ENCODE measurements around the gene CHST11.

Gene CHST11

GRCh38 chr12:104456417-104456949 lies at the start of gene CHST11:
TSS of gene CHST11 (plus strand) at chr12:104456948.
- peak; percentile 38 to 65 for DNase-seq

DNA sequence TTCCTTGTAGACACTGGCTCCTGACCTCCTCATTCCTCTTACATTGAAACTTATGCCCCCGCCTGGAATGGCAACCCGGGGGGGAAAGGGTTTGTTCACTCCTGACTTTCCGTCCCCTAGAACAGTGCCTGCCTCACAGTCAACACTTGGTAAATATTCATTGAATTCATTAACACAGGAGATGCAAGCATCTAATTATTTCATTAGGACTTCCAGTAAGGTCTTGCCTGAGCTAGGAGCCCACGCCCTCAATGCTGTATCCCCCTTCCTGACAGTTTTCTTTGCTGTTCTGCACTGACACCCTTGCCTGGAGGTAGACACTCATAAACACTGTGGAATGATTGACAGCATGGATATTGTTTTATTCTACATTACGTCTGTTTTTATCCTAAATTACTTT lies 49.3 kb upstream of the CHST11 start:
- no peak for DNase-seq

GRCh38 chr12:104407922-104408321 lies 48.8 kb upstream of the CHST11 start:
- no peak for DNase-seq

GRCh38 chr12:104410326-104410725 lies 46.4 kb upstream of the CHST11 start:
- DNase-seq, result no peak

DNA sequence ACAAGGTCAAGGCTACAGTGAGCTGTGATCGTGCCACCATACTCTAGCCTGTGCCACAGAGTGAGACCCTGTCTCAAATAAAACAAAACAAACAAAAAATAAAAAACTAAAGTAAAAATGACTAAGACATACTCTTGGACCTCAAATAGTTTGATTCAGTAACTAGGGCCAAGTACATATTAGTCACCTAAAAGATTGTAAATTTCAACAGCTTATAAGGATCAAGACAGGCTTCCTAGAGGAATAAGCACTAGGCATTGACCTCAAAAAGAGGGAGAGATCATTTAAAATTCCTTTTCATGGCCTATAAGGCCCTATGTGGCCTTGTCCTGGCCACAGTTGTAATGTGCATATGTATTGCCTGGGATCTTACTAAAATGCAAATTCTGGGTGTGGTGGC lies 46.0 kb upstream of the CHST11 start:
- DNase-seq, result no peak

GRCh38 chr12:104411826-104412641 lies 44.7 kb upstream of the CHST11 start:
- no peak for DNase-seq

GRCh38 chr12:104412681-104413080 lies 44.1 kb upstream of the CHST11 start:
- DNase-seq, result no peak

DNA sequence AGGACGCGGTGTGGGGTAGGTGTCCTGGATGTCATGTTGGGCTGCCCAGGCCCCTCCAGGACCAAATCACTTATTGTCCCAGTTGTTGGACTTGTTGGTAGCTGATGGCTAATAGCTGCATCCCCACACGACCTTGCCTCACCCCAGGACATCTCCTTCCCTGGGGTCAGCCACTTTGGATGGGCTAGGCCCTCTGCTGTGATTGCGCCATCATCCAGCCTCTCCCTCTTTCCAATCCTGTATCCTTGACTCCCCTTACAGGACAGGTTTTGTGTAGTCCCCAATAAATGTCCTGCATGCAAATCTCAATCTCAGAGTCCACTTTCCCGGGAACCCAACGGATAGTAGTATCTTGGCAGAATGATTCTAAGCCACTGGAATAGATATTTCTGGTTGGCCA lies 43.4 kb upstream of the CHST11 start:
- DNase-seq, result no peak

DNA sequence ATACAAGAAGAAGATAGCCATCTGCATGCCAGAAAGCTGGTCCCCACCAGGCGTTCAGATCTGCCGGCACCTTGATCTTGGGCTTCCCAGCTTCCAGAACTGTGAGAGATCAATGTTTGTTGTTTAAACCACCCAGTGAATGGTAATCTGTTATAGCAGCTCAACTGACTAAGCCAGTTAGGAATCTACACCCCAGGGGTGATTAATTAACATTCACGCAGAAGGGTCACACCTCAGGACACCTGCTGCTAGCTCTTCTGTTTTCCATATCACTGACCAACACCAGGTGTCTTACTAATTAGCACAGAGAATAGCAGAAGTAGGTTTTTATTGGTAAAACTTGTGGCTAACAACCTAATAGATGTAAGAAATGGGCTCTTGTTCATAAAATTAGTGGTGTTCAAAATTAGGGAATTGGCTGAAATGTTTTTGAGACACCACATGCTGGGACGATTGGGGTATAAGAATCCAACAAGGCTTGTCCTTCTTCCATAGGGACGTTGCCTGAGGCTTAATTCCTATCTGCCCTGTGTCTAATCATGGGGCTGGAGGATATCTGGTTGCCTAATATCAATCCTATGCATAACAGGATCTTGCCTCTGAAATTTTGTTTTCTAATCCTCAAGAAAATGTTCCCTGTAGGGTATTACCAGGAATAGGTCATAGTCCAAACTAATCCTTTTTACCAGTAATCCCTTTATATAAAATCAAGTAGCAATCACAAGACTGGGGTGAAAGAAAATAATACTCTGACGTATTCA lies 42.0 kb upstream of the CHST11 start:
- DNase-seq, result no peak

GRCh38 chr12:104415342-104415980 lies 41.3 kb upstream of the CHST11 start:
- DNase-seq, result no peak

DNA sequence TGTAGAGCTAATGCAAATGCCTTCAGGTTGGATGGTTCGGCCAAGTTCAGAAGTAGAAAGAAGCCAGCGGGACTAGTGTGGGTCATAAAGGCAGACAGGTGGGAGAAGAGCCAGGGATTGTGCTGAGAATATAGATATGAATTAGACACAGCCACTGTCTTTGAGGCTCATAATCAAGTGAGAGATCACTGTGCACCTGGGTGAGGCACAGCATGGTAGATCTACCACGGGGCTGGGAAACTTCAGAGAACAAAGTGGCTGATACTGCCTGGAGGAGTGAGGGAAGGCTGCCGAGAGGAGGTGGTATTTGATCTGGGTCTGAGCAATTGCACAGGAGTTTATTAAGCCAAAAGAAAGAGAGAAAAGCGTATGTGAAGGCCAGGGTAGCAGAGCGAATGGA lies 40.6 kb upstream of the CHST11 start:
- no peak for DNase-seq

DNA sequence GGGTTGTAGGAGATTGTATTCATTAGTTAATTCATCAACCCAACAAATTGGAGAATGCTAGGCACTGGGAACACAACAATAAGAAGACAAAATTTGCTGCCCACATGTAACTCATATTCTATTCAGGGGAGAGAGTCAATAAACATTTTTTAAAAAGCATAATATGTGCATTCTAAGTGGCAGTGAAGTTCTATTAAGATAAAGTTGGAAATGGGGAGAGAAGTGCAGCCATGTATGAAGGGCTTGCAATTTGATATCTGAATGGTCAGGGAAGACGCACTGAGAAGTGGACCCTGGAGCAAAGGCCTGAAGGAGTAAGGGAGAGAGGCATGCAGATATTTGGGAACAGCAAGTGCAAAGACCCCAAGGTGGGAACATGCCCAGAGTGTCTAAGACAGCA lies 40.2 kb upstream of the CHST11 start:
- no peak for DNase-seq

GRCh38 chr12:104419717-104420116 lies 37.0 kb upstream of the CHST11 start:
- DNase-seq, result no peak

GRCh38 chr12:104420868-104421267 lies 35.9 kb upstream of the CHST11 start:
- DNase-seq, result no peak

DNA sequence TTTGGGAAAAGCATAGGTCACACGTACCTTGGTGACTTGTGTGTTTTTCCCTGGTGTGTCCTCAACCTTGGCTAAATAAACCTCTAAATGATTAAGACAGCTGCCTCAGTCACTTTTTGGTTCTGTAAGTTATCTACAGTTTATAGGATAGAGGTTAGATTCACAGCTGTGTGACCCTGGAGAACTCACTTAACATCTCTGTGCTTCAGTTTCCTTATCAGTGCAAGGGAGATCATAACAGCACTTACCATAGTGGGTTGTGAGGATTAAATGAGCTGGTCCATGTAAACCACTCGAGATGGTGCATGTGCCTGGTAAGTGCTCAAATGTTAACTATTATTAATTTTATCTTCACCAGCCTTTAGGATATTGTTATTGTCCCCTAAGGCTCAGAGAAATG lies 35.4 kb upstream of the CHST11 start:
- no peak for DNase-seq

- no peak for DNase-seq
Observed at GRCh38 chr12:104422441-104422840, 34.3 kb upstream of the CHST11 start.

DNA sequence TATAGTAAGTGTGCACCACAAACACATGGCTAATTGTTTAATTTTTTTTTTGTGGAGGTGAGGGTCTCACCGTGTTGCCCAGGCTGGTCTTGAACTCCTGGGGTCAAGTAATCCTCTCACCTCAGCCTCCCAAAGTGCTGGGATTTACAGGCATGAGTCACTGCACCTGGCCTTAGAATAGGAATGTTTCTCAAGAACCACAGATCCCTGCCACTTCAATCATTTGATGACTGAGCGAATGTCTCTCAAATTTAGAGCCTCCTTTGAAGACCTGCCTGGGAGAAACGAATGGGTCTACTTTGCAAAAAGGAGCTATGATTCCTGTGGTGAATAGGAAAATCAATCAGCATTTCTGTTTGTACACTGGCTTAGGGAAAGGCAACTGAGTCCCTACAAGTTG lies 33.5 kb upstream of the CHST11 start:
- DNase-seq, result no peak

- no peak for DNase-seq
Observed at GRCh38 chr12:104423809-104424208, 32.9 kb upstream of the CHST11 start.

GRCh38 chr12:104424955-104425354 lies 31.8 kb upstream of the CHST11 start:
- no peak for DNase-seq

DNA sequence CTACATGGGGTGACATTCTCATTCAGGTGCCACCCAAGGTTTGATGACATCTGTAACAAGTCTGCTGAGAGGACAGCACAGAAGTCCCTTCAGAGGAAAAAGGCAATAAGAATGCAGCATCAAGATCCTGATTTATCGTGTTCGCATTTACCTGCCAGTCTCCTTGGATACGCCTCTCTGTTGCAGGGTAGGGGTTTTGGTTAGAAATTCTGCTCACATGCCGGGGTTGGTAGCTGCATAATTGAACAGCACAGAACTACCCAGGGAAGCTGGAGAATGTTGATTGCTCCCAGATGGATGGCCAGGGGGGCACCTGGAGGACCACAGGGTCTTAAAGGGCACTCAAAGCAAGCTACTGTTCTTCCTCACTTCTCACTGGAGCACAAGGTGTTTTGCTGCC lies 31.1 kb upstream of the CHST11 start:
- no peak for DNase-seq

GRCh38 chr12:104426926-104427546 lies 29.7 kb upstream of the CHST11 start:
- DNase-seq, result peak in 1 of 2 experiments; percentile 41

GRCh38 chr12:104427547-104427938 lies 29.2 kb upstream of the CHST11 start:
- no peak for DNase-seq

GRCh38 chr12:104433061-104433460 lies 23.7 kb upstream of the CHST11 start:
- DNase-seq, result no peak
